Esophagus squamous epithelium (tissue), 4 donors: ENCODE measurements around the gene VWA8.

Experiments used
- CTCF ChIP-seq, 6 experiments: fragments of 450-650 bp in 4 of 6; fragments of 200-600 bp in 2 of 6; sonication (generic) in 2 of 6; IDR thresholded peaks; one replicate each; pipeline ENCODE4 v1.5.1; 2016 to 2019; ENCODE audit warnings: antibody characterized with exemption in 6 of 6, mild to moderate bottlenecking in 4 of 6, moderate library complexity in 4 of 6
- POLR2A ChIP-seq, 4 donors: fragments of 450-650 bp; IDR thresholded peaks; one replicate each; pipeline ENCODE4 v1.6.1; 2017; ENCODE audit warnings: antibody characterized with exemption in 4 of 4, mild to moderate bottlenecking in 4 of 4, moderate library complexity in 3 of 4

- TF ChIP-seq POLR2A (IDR thresholded peaks at IDR 0.05) (no peak), CTCF (IDR thresholded peaks at IDR 0.05) (no peak)
Measured at GRCh38 chr13:41562541-41563178, 398.2 kb downstream of the VWA8 start.
